Measurements from ENCODE around the gene LCLAT1. TPM values are rescaled to one million over a fixed set of nuclear protein-coding genes. Genes with fewer than 3 reads are reported as not detected.
"Not testable (repeated sequence)": the region's sequence is repeated elsewhere in the genome, so short reads cannot be mapped to it uniquely, and the experiment has no call there.

Gene LCLAT1
- total RNA-seq, 4 donors from 2014 or later: 11.9 to 13.5 (median 12.6) TPM

GRCh38 chr2:30612371-30612770 lies 165.3 kb downstream of the LCLAT1 start:
- TF ChIP-seq POLR2A (IDR thresholded peaks at IDR 0.05) (no peak), CTCF (IDR thresholded peaks at IDR 0.05) (no peak)
- Histone ChIP-seq H3K4me3 (no peak overlapping the region), H3K27ac (no peak overlapping the region), H3K36me3 (no peaks in the 10 kb centered on the region), H3K9me3 (no peaks in the 10 kb centered on the region), H3K4me1 (no peaks in the 10 kb centered on the region), H3K27me3 (no peaks in the 10 kb centered on the region)
- no peak for DNase-seq
- 73 to 74% methylated on average over 2 of the region's 2 CpGs for WGBS, 2 donors
- intact Hi-C loops (cut with DNase I): no loop called here

- intact Hi-C loops (cut with DNase I): no loop called here
- Histone ChIP-seq H3K4me1 (no peaks in the 10 kb centered on the region), H3K27ac (no peak overlapping the region), H3K4me3 (no peak overlapping the region), H3K27me3 (no peaks in the 10 kb centered on the region), H3K36me3 (no peaks in the 10 kb centered on the region), H3K9me3 (no peaks in the 10 kb centered on the region)
- TF ChIP-seq CTCF (IDR thresholded peaks at IDR 0.05): no peak
- TF ChIP-seq POLR2A (IDR thresholded peaks at IDR 0.05): no peak
- no peak for DNase-seq
- WGBS, 2 donors: 74 to 77% methylated on average over 2 of the region's 2 CpGs
These were observed 166.0 kb downstream of the LCLAT1 start for GRCh38 chr2:30613001-30613400.

GRCh38 chr2:30614227-30614626 lies 167.2 kb downstream of the LCLAT1 start:
- intact Hi-C loops (cut with DNase I): not testable (repeated sequence)

GRCh38 chr2:30615926-30616325 lies 168.9 kb downstream of the LCLAT1 start:
- Histone ChIP-seq H3K4me1 (no peaks in the 10 kb centered on the region), H3K9me3 (no peaks in the 10 kb centered on the region), H3K36me3 (no peaks in the 10 kb centered on the region), H3K4me3 (no peak overlapping the region), H3K27ac (no peak overlapping the region), H3K27me3 (no peaks in the 10 kb centered on the region)
- intact Hi-C loops (cut with DNase I): no loop called here
- no peak for DNase-seq
- no peak for TF ChIP-seq POLR2A (IDR thresholded peaks at IDR 0.05)
- TF ChIP-seq CTCF (IDR thresholded peaks at IDR 0.05): no peak
- 89 to 94% methylated on average over 1 of the region's 1 CpG for WGBS, 2 donors

More at GRCh38 chr2:30614227-30614626, 167.2 kb downstream of the LCLAT1 start:
- H3K36me3 ChIP-seq, H3K9me3 ChIP-seq, H3K4me1 ChIP-seq, DNase-seq, H3K4me3 ChIP-seq, H3K27ac ChIP-seq, H3K27me3 ChIP-seq: not testable (repeated sequence)
- WGBS, 2 donors: 78 to 92% methylated on average over 1 of the region's 4 CpGs

GRCh38 chr2:30620102-30620501 lies 173.1 kb downstream of the LCLAT1 start:
- no peaks in the 10 kb centered on the region for H3K36me3 ChIP-seq
- H3K27me3 ChIP-seq: no peaks in the 10 kb centered on the region
- no peak overlapping the region for H3K27ac ChIP-seq
- intact Hi-C loops (cut with DNase I): no loop called here
- TF ChIP-seq CTCF (IDR thresholded peaks at IDR 0.05) (no peak), POLR2A (IDR thresholded peaks at IDR 0.05) (no peak)
- H3K4me3 ChIP-seq: no peak overlapping the region
- DNase-seq: no peak
- H3K9me3 ChIP-seq: no peaks in the 10 kb centered on the region
- WGBS, 2 donors: 60 to 89% methylated on average over 1 of the region's 1 CpG
- no peaks in the 10 kb centered on the region for H3K4me1 ChIP-seq

- TF ChIP-seq CTCF (IDR thresholded peaks at IDR 0.05) (no peak), POLR2A (IDR thresholded peaks at IDR 0.05) (no peak)
- 78 to 86% methylated on average over 3 to 4 of the region's 5 CpGs for WGBS, 2 donors
These were observed 174.8 kb downstream of the LCLAT1 start for GRCh38 chr2:30621836-30622235.

More at GRCh38 chr2:30621836-30622235, 174.8 kb downstream of the LCLAT1 start:
- no peaks in the 10 kb centered on the region for H3K36me3 ChIP-seq
- no peaks in the 10 kb centered on the region for H3K27me3 ChIP-seq
- H3K9me3 ChIP-seq: no peaks in the 10 kb centered on the region
- no peaks in the 10 kb centered on the region for H3K4me1 ChIP-seq
- H3K4me3 ChIP-seq: no peak overlapping the region
- intact Hi-C loops (cut with DNase I): no loop called here
- no peak for DNase-seq
- H3K27ac ChIP-seq: no peak overlapping the region

All from esophagus squamous epithelium (tissue), 5 donors.